Renal cortex interstitium (tissue), 11 donors: ENCODE results near the gene KRTAP1-3. TPM values are rescaled to one million over a fixed set of nuclear protein-coding genes. Genes with fewer than 3 reads are reported as not detected.
"Not testable (repeated sequence)": the region's sequence is repeated elsewhere in the genome, so short reads cannot be mapped to it uniquely, and the experiment has no call there.

Experiments
- DNase-seq, 11 donors: peaks; one replicate each; pipeline ENCODE4 v3.0.0-alpha.2; 2013; ENCODE audit warnings: low read depth in 9 of 11, low spot score in 4 of 11; ENCODE audit errors: extremely low read depth in 1 of 11
- polyA plus RNA-seq, 3 donors: library from polyadenylated mRNA; unstranded; fragments of 120-200 nt; gene quantifications; one replicate each; pipeline ENCODE4 v1.2.1, GENCODE V29; 2013; ENCODE audit not compliant: insufficient read length in 3 of 3

KRTAP1-3 gene
- polyA plus RNA-seq, 3 donors = not detected

DNA sequence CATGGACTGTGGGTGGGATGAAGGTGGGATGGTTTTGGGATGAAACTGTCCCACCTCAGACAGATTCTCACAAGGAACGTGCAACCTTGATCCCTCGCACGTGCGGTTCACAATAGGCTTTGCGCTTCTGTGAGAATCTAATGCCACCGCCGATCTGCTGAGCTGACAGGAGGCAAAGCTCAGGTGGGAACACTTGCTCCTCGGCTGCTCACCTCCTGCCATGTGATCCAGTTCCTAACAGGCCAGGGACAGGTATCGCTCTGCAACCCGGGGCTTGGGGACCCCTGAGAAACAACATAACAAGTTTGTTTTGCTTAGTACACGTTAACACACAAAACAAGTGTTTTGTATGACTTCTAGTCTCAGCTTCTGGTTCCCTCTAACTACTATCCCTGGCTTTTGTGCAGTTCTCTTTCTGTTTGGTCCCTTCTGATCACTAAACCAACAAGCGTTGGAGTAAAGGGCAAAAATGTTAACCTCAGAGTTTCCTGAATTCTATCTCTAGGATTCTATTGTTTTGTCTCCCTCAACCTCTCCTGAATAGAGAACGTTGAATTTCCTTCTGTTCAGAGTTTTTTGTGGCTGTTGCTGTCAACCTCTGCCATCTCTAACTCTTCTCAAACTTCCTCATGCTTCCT, 18.0 kb downstream of the KRTAP1-3 start:
- DNase-seq = no peak

- DNase-seq = no peak
These were observed 19.2 kb downstream of the KRTAP1-3 start for GRCh38 chr17:41015454-41015853.

DNA sequence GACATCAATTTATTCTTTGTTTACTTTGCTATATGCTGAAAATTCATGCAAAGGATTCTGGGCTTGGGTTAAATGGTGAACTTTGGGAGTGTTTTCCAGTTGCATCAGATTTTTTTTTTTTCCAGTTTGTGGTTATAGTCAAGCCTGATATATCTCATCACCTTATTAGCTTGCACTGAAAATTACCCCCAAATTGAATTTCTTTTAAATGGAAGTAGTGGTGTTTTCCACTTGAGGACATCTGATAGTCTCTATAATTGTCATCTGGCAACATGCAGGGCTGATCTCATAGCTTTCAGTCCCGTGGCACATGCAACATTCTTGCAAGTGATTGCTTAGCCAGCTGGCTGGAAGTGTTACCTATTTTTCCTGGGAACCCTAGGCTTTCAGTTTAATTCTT, 21.1 kb downstream of the KRTAP1-3 start:
- DNase-seq = no peak

DNA sequence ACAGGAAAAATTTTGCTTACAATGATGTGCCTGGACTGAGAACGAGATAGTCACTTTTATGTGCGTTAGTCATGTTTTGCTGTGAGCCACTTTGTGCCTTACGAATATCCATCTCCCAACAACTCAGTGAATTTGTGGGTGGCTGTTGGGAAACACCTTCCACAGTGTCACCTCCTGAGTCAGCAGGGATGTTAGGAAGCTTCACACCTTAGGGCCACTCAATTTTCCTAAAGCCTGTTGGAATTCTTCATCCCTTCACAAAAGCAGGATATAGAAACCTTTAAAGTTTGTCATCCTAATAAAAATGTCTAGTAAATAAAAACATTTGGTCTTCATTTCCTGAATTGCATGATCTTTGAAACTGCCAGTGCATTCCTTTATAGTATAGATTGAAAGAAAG, 21.5 kb downstream of the KRTAP1-3 start:
- DNase-seq = no peak

GRCh38 chr17:41012326-41013120, 22.2 kb downstream of the KRTAP1-3 start:
- DNase-seq = no peak

DNA sequence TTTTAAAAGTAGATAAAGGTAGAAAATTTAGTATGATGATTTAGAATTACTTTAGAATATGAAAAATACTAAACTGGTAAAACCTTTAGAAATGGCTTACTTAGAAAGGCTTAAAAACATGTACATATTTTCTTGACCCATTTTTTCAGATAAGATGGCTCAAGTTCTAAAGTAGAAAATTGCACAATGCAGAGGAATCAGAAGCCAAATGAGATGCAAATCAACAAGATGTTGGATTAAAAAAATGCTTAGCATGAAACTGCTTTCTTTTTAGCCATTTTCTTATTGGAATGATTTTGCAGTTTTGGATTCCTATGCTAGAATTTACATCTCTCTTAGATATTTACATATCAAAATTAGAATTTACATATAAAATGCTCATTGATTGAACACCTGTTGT, 24.2 kb downstream of the KRTAP1-3 start:
- DNase-seq = no peak

- DNase-seq = no peak
These were observed 24.7 kb downstream of the KRTAP1-3 start for GRCh38 chr17:41009936-41010335.

DNA sequence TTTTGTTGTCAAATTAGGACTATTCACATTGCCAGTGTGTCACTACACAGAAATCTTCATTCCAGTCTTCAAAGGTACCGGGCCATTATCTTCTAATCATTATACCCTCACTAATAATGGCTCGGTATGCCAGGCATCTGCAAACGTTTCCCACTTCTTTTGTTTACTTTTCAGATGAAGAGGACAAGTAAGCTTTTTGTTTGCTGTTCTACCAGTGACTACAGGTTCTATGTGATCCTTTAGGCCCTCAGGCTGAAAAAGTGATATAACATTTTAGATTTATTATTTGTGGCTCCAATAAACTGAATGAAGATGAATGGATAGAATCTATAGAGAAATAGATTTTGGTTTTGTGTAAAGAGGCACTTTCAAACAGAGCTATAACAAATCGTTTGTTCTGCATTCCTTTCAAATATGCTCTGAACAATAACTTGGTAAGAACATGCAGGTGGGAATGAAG, 25.3 kb downstream of the KRTAP1-3 start:
- no peak for DNase-seq

- DNase-seq = no peak
These were observed 25.9 kb downstream of the KRTAP1-3 start, which contains the start of gene KRTAP3-1 for GRCh38 chr17:41008811-41009210. Gene KRTAP3-1, minus strand, starts transcription at chr17:41009128. Its CDS starts 54 bp downstream, at chr17:41009074.

GRCh38 chr17:41004397-41004796, 30.3 kb downstream of the KRTAP1-3 start:
- no peak for DNase-seq

- no peak for DNase-seq
These were observed 30.7 kb downstream of the KRTAP1-3 start for GRCh38 chr17:41003926-41004325.

DNA sequence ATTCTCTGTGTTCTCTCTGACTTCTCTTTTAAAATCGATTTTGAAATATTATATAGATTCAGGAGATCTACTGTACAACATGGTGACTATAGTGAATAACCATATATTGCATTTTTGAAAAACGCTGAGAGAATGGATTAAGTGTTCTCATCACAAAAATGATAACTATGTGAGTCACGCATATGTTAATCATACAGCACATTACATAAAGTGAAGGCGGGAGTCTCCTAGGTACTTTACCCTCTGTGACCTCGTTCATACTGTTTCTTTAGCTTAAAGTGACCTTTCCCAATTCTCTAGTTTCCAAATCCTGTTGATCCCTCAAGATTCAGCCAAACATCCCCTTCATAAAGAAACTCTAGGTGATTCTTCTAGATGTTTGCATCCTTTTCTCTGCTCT, 31.9 kb downstream of the KRTAP1-3 start:
- DNase-seq = no peak

DNA sequence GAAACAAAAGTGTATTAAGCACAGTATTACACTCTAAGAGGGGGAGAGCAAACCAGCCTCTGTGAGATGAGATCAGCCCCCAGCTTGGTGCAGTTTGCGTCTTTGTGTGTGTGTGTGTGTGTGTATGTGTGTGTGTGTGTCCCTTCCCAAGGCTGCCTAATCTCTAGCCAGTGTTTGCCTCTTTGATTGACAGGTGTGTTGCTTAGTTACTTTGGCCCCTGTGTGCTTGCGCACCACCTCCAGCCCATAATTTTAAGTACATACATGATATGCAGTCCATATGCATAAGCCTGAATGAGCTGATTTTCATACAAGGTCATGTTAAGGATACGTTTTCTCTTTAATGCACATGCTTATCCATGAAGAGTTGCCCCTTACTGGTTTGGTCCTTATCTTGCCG, 32.9 kb downstream of the KRTAP1-3 start:
- no peak for DNase-seq

GRCh38 chr17:40999563-40999962, 35.1 kb downstream of the KRTAP1-3 start, which contains the start of gene KRTAP3-2:
Gene KRTAP3-2, minus strand, starts transcription at chr17:40999906. Its CDS starts 53 bp downstream, at chr17:40999853.
- DNase-seq = not testable (repeated sequence)

DNA sequence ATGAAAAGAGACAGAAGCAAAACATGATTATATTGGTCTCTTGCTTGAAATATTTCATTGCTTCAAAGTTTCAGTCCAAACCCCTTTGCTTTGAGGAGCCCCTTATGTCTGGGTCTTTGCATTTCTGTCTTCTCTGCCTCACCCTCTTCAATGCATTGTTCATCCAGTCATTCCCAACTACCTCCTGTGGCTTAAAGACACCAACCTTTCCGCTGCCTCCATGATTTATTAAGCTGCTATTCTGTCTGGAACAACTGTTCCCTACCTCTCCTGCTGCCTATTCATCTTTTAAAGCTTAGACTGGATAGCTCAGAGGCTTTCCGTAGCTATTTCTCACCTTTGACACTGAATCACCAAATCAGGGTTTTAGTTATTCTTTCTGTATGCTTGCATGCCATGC, 37.3 kb downstream of the KRTAP1-3 start:
- DNase-seq = no peak

DNA sequence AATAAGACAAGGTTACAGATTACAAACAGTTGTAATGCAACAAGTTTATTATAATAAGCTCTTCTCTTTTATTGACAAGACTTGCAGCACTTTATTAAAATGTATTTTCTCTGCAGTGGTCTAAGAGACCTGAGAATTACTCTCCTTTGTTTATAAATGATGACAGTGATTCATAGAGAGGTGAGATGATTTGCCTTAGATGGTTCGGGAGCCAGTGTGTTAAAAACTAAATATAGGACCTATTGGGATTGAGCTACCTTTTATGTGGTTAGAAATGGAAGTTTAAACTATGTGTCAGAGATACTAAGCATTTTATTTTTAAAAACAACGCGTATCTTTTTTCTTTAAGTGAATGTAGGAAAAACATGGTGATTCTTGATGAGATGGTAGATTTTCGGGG, 37.8 kb downstream of the KRTAP1-3 start:
- no peak for DNase-seq

GRCh38 chr17:40995116-40995515, 39.6 kb downstream of the KRTAP1-3 start:
- no peak for DNase-seq

- no peak for DNase-seq
These were observed 40.8 kb downstream of the KRTAP1-3 start, which contains the start of gene KRTAP3-3 for GRCh38 chr17:40993839-40994238. Gene KRTAP3-3, minus strand, starts transcription at chr17:40994164. Its CDS starts 67 bp downstream, at chr17:40994097.

DNA sequence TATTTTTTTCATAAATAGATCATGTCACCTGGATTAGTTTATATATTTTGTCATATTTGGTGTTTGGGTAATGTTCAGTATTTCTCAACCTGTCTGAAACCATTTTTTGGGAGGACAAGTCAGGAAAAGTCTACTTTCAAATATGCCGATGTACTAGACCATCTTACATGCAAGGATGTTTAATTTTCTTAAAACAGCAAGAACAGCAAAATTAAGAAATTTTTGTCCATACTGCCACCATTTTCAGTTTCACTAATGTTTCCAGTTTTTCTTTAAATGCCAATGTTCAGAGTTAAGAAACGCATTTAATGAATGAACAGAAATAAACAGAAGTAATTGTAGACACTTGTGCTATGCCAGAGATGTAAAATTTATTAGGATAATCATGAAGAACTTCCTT, 41.6 kb downstream of the KRTAP1-3 start:
- no peak for DNase-seq

DNA sequence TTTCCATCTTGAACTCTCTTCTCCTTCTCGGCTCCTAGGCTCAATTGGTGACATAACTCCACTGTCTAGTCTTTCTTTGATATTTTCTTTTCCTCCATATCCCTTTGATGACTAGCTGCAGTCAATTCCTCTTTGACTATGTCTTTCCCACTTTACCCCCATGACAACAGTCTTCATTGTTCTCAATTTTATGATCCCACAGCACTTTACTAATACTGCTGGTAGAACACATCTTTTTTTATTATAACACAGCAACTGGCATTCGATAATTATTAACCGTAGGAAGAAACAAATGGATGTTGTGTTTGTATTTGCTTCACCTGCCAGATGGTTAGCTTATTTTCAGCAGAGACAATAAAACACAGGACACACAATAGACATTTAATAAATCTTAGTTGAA, 42.0 kb downstream of the KRTAP1-3 start:
- no peak for DNase-seq
